Glomerular visceral epithelial cell (primary cell): ENCODE measurements around the gene MPRIP.
A peak's percentile ranks its signal among the peaks of the same experiment; 100 is the strongest.

Experiments
- DNase-seq: peaks from one replicate; pipeline ENCODE4 v3.0.0-alpha.2; 2016; ENCODE audit errors: extremely low spot score

The MPRIP gene

GRCh38 chr17:17087424-17088015, 45.3 kb downstream of the MPRIP start:
- no peak for DNase-seq

GRCh38 chr17:17088086-17088485, 45.8 kb downstream of the MPRIP start:
- DNase-seq, result no peak

GRCh38 chr17:17088541-17089525, 46.6 kb downstream of the MPRIP start:
- DNase-seq, result no peak

- DNase-seq, result no peak
Measured at GRCh38 chr17:17089796-17090641, 47.8 kb downstream of the MPRIP start.

GRCh38 chr17:17090642-17091103, 48.4 kb downstream of the MPRIP start:
- DNase-seq, result no peak

- DNase-seq, result no peak
Measured at GRCh38 chr17:17091276-17091675, 49.0 kb downstream of the MPRIP start.

- DNase-seq, result no peak
Measured at GRCh38 chr17:17091856-17092756, 49.8 kb downstream of the MPRIP start.

- no peak for DNase-seq
Measured at GRCh38 chr17:17093764-17094163, 51.5 kb downstream of the MPRIP start.

GRCh38 chr17:17096438-17097178, 54.4 kb downstream of the MPRIP start:
- DNase-seq, result peak; percentile 30

GRCh38 chr17:17097763-17098345, 55.6 kb downstream of the MPRIP start:
- DNase-seq, result no peak

GRCh38 chr17:17098551-17099179, 56.4 kb downstream of the MPRIP start:
- DNase-seq, result no peak

GRCh38 chr17:17102176-17102575, 59.9 kb downstream of the MPRIP start:
- DNase-seq, result no peak

- DNase-seq, result no peak
Measured at GRCh38 chr17:17103160-17103559, 60.9 kb downstream of the MPRIP start.

GRCh38 chr17:17104036-17104435, 61.8 kb downstream of the MPRIP start:
- DNase-seq, result no peak

GRCh38 chr17:17104494-17104893, 62.2 kb downstream of the MPRIP start:
- DNase-seq, result no peak

- DNase-seq, result no peak
Measured at GRCh38 chr17:17105976-17106375, 63.7 kb downstream of the MPRIP start.

GRCh38 chr17:17106756-17107155, 64.5 kb downstream of the MPRIP start:
- DNase-seq, result no peak

- DNase-seq, result no peak
Measured at GRCh38 chr17:17107281-17107680, 65.0 kb downstream of the MPRIP start.

- no peak for DNase-seq
Measured at GRCh38 chr17:17107891-17108431, 65.7 kb downstream of the MPRIP start.
